ENCODE data around the gene RMC1. TPM values are rescaled to one million over a fixed set of nuclear protein-coding genes. Genes with fewer than 3 reads are reported as not detected.

The RMC1 gene
- total and polyA plus RNA-seq, 3 donors from 2014 or later, result 33.5 to 51.5 (median 44.2) TPM

DNA sequence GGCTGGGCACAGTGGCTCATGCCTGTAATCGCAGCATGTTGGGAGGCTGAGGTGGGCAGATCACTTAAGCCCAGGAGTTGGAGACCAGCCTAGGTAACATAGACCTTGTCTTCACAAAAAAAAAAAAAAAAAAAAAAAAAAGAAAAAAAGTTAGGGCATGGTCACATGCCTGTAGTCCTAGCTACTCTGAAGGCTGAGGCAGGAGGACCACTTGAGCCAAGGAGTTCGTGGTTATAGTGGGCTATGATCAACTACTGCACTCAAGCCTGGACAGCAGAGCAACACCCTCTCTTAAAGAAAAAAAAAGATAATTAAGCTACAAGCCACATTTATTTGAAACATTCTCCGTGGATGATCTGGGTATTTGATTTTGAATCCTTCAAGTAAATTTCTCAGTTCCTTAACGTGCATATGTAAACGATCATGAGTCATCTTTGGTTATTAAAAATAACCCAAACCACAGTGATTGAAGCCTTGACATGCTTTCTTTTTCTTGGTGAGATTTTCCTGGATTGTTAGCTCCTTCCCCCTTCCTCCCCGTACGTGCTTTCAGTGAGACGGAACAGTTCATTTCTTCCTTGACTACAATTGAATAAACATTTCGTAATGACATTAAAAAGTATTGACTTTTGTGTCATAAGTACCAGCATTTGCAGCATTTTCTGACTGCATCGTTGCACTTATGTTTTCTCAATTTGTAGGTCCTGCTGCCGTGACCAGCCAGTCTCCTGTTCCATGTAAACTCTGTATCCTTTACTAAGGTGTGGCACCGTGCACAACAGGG is 20.3 kb downstream of the RMC1 start:
- Histone ChIP-seq H3K36me3 (ENCODE audit: low read depth, missing control alignments) (peaks cover 3% of the 10 kb centered on the region), H3K4me3 (no peak overlapping the region), H3K9me3 (no peaks in the 10 kb centered on the region), H3K4me1 (no peaks in the 10 kb centered on the region), H3K27ac (no peak overlapping the region), H3K27me3 (no peaks in the 10 kb centered on the region)
- TF ChIP-seq CTCF (IDR thresholded peaks at IDR 0.05) (no peak), POLR2A (IDR thresholded peaks at IDR 0.05) (no peak)
- intact Hi-C loops (cut with DNase I; ENCODE audit: low total_unique reads), result loop anchor here (5.0 kb wide), 1 partner anchor 59 kb away; no protein-coding TSS in a partner anchor
- WGBS, 2 donors, result 84 to 88% methylated on average over 12 of the region's 12 CpGs
- no peak for DNase-seq

- WGBS, 2 donors, result 92 to 93% methylated on average over 14 of the region's 14 CpGs
- intact Hi-C loops (cut with DNase I; ENCODE audit: low total_unique reads), result loop anchor here (5.0 kb wide), 1 partner anchor 58 kb away; no protein-coding TSS in a partner anchor
- Histone ChIP-seq H3K36me3 (ENCODE audit: low read depth, missing control alignments) (peaks cover 3% of the 10 kb centered on the region), H3K4me1 (no peaks in the 10 kb centered on the region), H3K9me3 (no peaks in the 10 kb centered on the region), H3K4me3 (no peak overlapping the region), H3K27me3 (no peaks in the 10 kb centered on the region), H3K27ac (no peak overlapping the region)
- TF ChIP-seq POLR2A (IDR thresholded peaks at IDR 0.05) (no peak), CTCF (IDR thresholded peaks at IDR 0.05) (no peak)
- no peak for DNase-seq
Measured at GRCh38 chr18:23524213-23524707, 20.9 kb downstream of the RMC1 start.

DNA sequence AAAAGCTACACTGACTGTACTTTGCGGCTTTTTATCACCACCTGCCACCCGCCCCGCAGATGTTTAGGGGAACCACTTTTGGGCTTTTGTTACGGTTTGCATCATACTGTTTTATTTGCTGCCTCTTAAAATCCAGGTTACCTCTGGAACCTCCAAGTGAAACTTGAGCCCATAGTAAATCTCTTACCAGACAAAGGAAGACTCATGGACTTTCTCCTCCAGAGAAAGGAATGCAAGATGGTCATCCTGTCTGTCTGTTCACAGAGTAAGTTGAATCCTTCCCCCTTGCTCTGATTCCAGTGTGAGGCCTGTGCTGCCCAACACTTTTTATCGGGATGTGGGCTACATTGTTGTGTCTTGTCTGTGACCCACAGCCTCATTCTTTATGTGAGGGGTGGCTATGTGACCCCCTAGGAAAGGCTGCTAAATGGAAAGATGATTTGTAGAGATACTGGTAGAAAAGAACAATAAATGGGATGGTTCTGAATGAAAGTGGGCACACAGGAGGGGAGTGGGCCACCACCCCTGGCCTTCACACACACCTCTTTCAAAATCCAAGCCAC is 23.3 kb downstream of the RMC1 start:
- Histone ChIP-seq H3K27ac (no peak overlapping the region), H3K9me3 (no peaks in the 10 kb centered on the region), H3K4me1 (no peaks in the 10 kb centered on the region), H3K36me3 (ENCODE audit: low read depth, missing control alignments) (peaks cover 3% of the 10 kb centered on the region), H3K4me3 (no peak overlapping the region), H3K27me3 (no peaks in the 10 kb centered on the region)
- TF ChIP-seq POLR2A (IDR thresholded peaks at IDR 0.05) (no peak), CTCF (IDR thresholded peaks at IDR 0.05) (no peak)
- DNase-seq, result no peak
- WGBS, 2 donors, result 85 to 87% methylated on average over 5 of the region's 5 CpGs
- intact Hi-C loops (cut with DNase I; ENCODE audit: low total_unique reads), result no loop called here

DNA sequence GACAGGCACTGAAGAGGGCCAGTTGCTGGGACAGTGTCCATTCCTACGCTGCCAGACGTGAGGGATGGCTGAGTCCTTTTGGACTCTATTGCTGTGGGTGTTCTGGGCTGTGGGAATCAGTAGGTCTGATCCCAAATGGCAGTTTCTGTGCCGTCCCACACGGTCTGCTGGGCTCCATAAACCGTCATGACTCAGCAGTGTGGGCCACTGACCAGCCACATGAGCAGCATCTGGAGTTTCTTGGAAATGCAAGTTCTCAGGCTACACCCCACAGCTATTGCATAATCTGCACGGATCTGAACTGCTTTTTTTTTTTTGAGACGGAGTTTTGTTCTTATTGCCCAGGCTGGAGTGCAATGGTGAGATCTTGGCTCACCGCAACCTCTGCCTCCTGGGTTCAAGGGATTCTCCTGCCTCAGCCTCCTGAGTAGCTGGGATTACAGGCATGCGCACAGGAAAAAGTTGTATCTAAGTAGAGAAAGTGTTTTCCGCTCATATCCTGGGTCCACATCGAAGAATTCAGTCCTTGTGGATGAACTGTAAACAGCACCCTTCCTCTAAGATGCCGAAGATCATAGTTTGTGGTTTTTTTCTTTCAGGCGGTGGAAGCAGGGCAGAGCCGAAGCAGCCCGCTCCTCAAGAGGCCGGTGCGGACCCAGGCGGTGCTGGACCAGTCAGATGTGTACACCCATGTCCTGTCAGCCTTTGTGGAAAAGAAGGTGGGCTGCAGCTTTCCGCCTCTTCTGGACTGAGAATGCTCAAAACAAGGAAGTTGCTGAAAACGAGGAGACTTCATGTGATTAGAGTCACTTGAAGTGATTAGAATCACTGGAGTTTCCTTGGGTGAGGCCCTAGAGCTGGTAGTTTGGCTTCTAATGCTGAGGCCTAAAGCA is 25.5 kb downstream of the RMC1 start:
- Histone ChIP-seq H3K27ac (no peak overlapping the region), H3K9me3 (no peaks in the 10 kb centered on the region), H3K4me3 (no peak overlapping the region), H3K4me1 (no peaks in the 10 kb centered on the region), H3K36me3 (ENCODE audit: low read depth, missing control alignments) (no peaks in the 10 kb centered on the region), H3K27me3 (no peaks in the 10 kb centered on the region)
- TF ChIP-seq CTCF (IDR thresholded peaks at IDR 0.05) (no peak), POLR2A (IDR thresholded peaks at IDR 0.05) (no peak)
- WGBS, 2 donors, result 82 to 85% methylated on average over 18 to 20 of the region's 20 CpGs
- no peak for DNase-seq
- intact Hi-C loops (cut with DNase I; ENCODE audit: low total_unique reads), result no loop called here

Data from testis (tissue), 3 donors.